Pancreas (tissue), 10 donors: ENCODE measurements around the gene PYROXD2. TPM values are rescaled to one million over a fixed set of nuclear protein-coding genes. Genes with fewer than 3 reads are reported as not detected.
A peak's percentile ranks its signal among the peaks of the same experiment; 100 is the strongest.

Source experiments
- ATAC-seq, 4 donors: fragments of 200-7000 bp; cut with Tn5 transposase; one replicate each; pipeline versions ENCODE4 v1.8.0 to v1.9.1; 2020; ENCODE audit warnings: mild to moderate bottlenecking in 4 of 4, moderate library complexity in 4 of 4
- DNase-seq, 6 donors: peaks; one replicate each; pipeline ENCODE4 v3.0.0-alpha.2; 2020
- FAIRE-seq: peaks from 2 replicates; lab custom pipeline; 2012; peaks lifted over from hg19 to GRCh38; lab: Jason Lieb, UNC
- H3K27ac ChIP-seq, 4 donors: fragments of 200-600 bp; sonication (generic); 1 replicate in 3 of 4; 2 replicates in 1 of 4; pipeline versions ENCODE4 v1.5.0 to v1.8.0; 2020
- H3K27me3 ChIP-seq, 4 donors: fragments of 200-600 bp; one replicate each; pipeline ENCODE4 v1.8.0; 2021
- H3K36me3 ChIP-seq, 3 donors: fragments of 200-600 bp; sonication (generic) in 1 of 3; one replicate each; pipeline versions ENCODE4 v1.5.0 to v1.8.0; 2020 to 2021
- H3K4me1 ChIP-seq, 3 donors: fragments of 200-600 bp; one replicate each; pipeline ENCODE4 v1.8.0; 2021
- H3K4me3 ChIP-seq, 4 donors: fragments of 200-600 bp; sonication (generic) in 2 of 4; one replicate each; pipeline versions ENCODE4 v1.5.0 to v1.8.0; 2020 to 2021
- H3K9me3 ChIP-seq, 4 donors: fragments of 200-600 bp; one replicate each; pipeline ENCODE4 v1.8.0; 2021
- WGBS, 2 donors: extraction: QIAGEN DNeasy Blood & Tissue Kit; methylation state at CpG; one replicate each; pipeline ENCODE4 v1.1.7; 2013; 5-methylcytosine and 5-hydroxymethylcytosine counted together
- intact Hi-C, 3 donors: fragments of 100-400 bp; cut with DNase I; formaldehyde crosslinking; loops; one replicate each; pipeline versions ENCODE4 v1.11.1 to v1.14.2; 2022
- microRNA-seq, 2 donors: library from miRNA; unstranded; fragments of <30 nt; microRNA quantifications; one replicate each; pipeline versions ENCODE4 to v1.1.0, GENCODE V29; 2019 to 2020
- polyA plus RNA-seq, 2 donors: library from polyadenylated mRNA; stranded (reverse); fragments of 200-250 nt; gene quantifications; one replicate each; pipeline ENCODE4 v1.2.3, GENCODE V29; 2013
- total RNA-seq, 6 donors: library from RNA; stranded (reverse); fragmentation: NEBNext Ultra II Directional in 4 of 6; extraction: Animal tissue kit (Norgen Biotek cat#: 25700) in 4 of 6; gene quantifications; one replicate each; pipeline versions ENCODE4 v1.2.1 to v1.2.4, GENCODE V29; 2021 to 2023
- TF ChIP-seq, protein P1 (sequence below), 4 donors: fragments of 200-600 bp; sonication (generic) in 3 of 4; IDR thresholded peaks; one replicate each; pipeline versions ENCODE4 v1.5.0 to v1.8.0; 2021; ENCODE audit warnings: antibody characterized with exemption in 4 of 4
- donor health status: healthy with polysubstance abuse.
- donor health status: DM: no; HTN: no; CAD: no; lungs with moderate emphysema.
- donor health status: DM: no; HTN: no; CAD: no.
- donor health status: control.
- donor health status: control.
- donor health status: Bipolar disorder and iron deficiency.
- donor health status: DM: yes; HTN: yes; CAD: no.
- donor health status: DM: no; HTN: no; CAD: no.
- donor health status: DM: no; HTN: no; CAD: no.
- donor health status: DM: yes; HTN: yes; CAD: no.

The PYROXD2 gene
- total and polyA plus RNA-seq, 8 donors: 1.8 to 15.9 (median 3.9) TPM

DNA sequence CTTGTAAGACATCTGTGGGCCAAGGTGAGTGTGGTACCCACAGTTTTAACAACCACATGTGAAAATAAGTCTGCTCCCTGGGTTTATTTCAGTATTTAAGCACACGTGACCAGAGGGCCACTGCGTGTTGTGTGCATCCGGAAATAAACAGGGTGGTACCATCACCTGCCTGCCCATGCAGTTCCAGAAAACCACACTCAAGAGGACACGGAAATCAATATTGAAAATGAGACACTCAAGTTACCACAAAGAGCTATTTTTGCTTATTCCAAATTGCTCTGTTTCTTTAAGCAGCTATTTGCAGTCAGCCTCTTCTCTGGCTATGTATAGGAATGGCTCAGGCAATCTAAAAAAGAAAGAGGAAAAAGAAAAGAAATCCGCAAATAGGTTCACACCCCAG lies 75.2 kb downstream of the PYROXD2 start:
- Histone ChIP-seq H3K27me3 (no peaks in the 10 kb centered on the region), H3K36me3 (no peaks in the 10 kb centered on the region), H3K4me1 (no peaks in the 10 kb centered on the region), H3K9me3 (no peaks in the 10 kb centered on the region), H3K4me3 (no peak overlapping the region), H3K27ac (no peak overlapping the region)
- TF ChIP-seq, protein P1, sequence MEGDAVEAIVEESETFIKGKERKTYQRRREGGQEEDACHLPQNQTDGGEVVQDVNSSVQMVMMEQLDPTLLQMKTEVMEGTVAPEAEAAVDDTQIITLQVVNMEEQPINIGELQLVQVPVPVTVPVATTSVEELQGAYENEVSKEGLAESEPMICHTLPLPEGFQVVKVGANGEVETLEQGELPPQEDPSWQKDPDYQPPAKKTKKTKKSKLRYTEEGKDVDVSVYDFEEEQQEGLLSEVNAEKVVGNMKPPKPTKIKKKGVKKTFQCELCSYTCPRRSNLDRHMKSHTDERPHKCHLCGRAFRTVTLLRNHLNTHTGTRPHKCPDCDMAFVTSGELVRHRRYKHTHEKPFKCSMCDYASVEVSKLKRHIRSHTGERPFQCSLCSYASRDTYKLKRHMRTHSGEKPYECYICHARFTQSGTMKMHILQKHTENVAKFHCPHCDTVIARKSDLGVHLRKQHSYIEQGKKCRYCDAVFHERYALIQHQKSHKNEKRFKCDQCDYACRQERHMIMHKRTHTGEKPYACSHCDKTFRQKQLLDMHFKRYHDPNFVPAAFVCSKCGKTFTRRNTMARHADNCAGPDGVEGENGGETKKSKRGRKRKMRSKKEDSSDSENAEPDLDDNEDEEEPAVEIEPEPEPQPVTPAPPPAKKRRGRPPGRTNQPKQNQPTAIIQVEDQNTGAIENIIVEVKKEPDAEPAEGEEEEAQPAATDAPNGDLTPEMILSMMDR (IDR thresholded peaks at IDR 0.05): no peak
- ATAC-seq (no peak), DNase-seq (no peak), FAIRE-seq (no peak)
- WGBS, 2 donors: 65 to 82% methylated on average over 5 of the region's 5 CpGs
- intact Hi-C loops: no loop called here

DNA sequence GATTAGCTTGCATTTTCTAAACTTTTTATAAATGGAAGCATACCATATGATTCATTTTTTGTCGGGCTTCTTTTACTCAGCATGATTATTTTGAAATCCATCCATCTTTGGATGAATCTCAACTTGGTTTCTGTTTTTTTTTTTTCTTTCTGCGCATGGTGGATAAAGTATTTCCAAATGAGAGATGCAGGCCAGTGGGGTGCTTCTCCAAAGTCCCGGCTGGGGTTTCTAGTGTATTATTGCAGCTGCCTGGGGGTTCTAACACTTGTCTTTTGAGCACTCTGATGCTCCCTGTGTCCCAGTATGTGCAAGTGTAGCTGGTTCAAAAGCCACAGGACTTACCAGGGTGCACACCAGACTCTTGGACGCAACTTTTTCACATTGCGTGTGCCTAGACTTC lies 76.1 kb downstream of the PYROXD2 start:
- FAIRE-seq: no peak
- 74 to 80% methylated on average over 5 of the region's 5 CpGs for WGBS, 2 donors
- H3K36me3 ChIP-seq: no peaks in the 10 kb centered on the region
- DNase-seq: no peak
- TF ChIP-seq, protein P1 (IDR thresholded peaks at IDR 0.05): no peak
- no peaks in the 10 kb centered on the region for H3K27me3 ChIP-seq
- no peak overlapping the region for H3K4me3 ChIP-seq
- no peaks in the 10 kb centered on the region for H3K4me1 ChIP-seq
- no peaks in the 10 kb centered on the region for H3K9me3 ChIP-seq
- peak in 1 of 4 donors; percentile 8 for ATAC-seq
- no peak overlapping the region for H3K27ac ChIP-seq
- intact Hi-C loops: no loop called here

DNA sequence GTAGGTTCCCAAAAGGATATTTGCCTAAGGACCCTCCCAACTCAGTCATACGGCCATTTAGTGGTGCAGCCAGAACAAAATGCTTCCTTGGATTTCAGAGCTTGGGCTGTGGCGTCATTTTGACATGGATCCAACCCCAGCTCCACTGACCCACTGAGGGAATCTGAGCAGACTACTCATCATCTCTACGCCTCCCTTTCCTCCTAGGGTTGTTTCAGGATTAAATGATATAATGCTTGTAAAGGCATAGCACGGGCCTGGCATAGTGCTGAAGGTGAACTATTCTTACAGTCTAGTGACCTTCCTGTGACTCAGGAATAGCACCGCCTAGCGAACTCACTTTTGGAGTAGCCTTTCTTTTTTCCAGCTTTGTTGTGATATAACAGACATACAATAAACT lies 76.7 kb downstream of the PYROXD2 start:
- FAIRE-seq (no peak), DNase-seq (no peak), ATAC-seq (peak in 2 of 4 donors; percentile 18 to 57)
- Histone ChIP-seq H3K27me3 (no peaks in the 10 kb centered on the region), H3K4me3 (no peak overlapping the region), H3K27ac (no peak overlapping the region), H3K4me1 (no peaks in the 10 kb centered on the region), H3K9me3 (no peaks in the 10 kb centered on the region), H3K36me3 (no peaks in the 10 kb centered on the region)
- TF ChIP-seq, protein P1 (IDR thresholded peaks at IDR 0.05): no peak
- intact Hi-C loops: no loop called here
- 73 to 82% methylated on average over 6 of the region's 6 CpGs for WGBS, 2 donors

DNA sequence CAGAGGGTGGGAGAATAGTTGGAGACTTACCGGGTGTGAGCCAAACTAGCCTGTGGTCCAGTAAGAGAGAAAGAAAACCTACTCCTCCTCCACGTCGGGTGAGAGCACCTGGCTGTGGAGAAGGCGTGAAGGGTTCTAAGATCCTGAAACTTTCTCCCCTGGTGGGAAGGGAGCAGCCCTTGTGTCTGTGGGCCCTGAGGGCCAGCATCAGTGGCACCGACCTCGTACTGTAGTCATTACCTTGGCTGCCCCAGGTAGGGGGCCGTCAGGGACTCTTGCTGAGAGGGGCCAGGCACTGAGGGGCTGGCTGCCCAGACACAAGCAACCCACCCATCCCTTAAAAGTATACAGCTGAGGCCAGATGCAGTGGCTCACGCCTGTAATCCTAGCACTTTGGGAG lies 77.5 kb downstream of the PYROXD2 start:
- FAIRE-seq (no peak), ATAC-seq (no peak), DNase-seq (no peak)
- TF ChIP-seq, protein P1 (IDR thresholded peaks at IDR 0.05): no peak
- intact Hi-C loops: no loop called here
- no peaks in the 10 kb centered on the region for H3K27me3 ChIP-seq
- H3K4me1 ChIP-seq: no peaks in the 10 kb centered on the region
- WGBS, 2 donors: 59 to 78% methylated on average over 8 of the region's 8 CpGs
- H3K36me3 ChIP-seq: no peaks in the 10 kb centered on the region
- no peak overlapping the region for H3K27ac ChIP-seq
- no peak overlapping the region for H3K4me3 ChIP-seq
- no peaks in the 10 kb centered on the region for H3K9me3 ChIP-seq

Small RNA genes within 50 kb of the gene (microRNA-seq; reads per million reads assigned to microRNA genes)
- 10.4 to 36.8 reads per million in 2 donors for gene MIR1287
- 0.29 to 2.3 reads per million in 2 donors for gene MIR4685

Other genes starting within 250 kb of the PYROXD2 start
- gene LOXL4, start 147.0 kb downstream of the PYROXD2 start, total RNA-seq: 10 to 100 TPM in 2 of 6 donors, 1 to 10 TPM in 4; 3.7 to 12.5 (median 5.6) TPM
- gene LOXL4, start 147.0 kb downstream of the PYROXD2 start, polyA plus RNA-seq: 10 to 100 TPM; 10.4 to 11.4 TPM
- 10 to 100 TPM; 24.6 to 38.7 (median 28.5) TPM for gene HPS1, start 31.8 kb upstream of the PYROXD2 start, total RNA-seq
- 10 to 100 TPM; 33.5 to 38.3 TPM for gene HPS1, start 31.8 kb upstream of the PYROXD2 start, polyA plus RNA-seq